HG03575 (cell line): ENCODE measurements around the gene CAB39.

Experiments
- ATAC-seq: cut with Tn5 transposase; IDR thresholded peaks from one replicate; pipeline ENCODE4 v1.9.1; 2021; ENCODE audit not compliant: unreplicated experiment, insufficient number of reproducible peaks, low FRiP score; ENCODE audit errors: extremely low read depth

Gene CAB39

GRCh38 chr2:230796280-230796862, 83.7 kb downstream of the CAB39 start:
- ATAC-seq: no peak

- ATAC-seq: no peak
These were observed 85.2 kb downstream of the CAB39 start for GRCh38 chr2:230797515-230798495.

DNA sequence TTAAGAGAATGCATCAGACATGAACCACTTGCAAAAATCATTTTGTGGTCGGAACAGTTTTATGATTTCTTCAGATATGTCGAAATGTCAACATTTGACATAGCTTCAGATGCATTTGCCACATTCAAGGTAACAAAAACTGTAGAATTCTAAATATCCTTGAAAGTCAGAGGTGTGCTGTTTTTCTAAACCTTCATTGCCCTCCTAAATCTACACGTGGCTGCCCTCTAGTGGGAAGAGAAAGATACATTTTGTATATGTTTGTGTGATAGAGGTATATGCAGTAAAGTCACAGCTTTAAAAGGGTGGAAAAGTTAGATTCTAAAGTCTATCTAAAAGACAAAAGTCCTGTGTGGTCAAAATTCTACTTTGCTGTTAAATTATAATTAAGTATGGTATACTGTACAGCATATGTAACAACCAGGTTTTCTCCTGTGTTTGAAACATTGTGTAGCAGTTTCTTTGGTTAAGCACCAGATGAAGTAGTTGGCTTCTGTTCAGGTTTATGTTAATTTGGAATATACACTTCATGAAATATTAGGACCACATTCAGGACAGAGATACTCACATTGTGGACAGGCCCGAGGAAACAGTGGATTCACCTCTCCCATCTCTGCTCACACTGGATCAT, 86.2 kb downstream of the CAB39 start:
- no peak for ATAC-seq

GRCh38 chr2:230805353-230806017, 92.8 kb downstream of the CAB39 start:
- no peak for ATAC-seq

- ATAC-seq: no peak
These were observed 95.1 kb downstream of the CAB39 start for GRCh38 chr2:230807729-230808128.

- no peak for ATAC-seq
These were observed 96.4 kb downstream of the CAB39 start for GRCh38 chr2:230809015-230809414.

GRCh38 chr2:230809677-230810251, 97.1 kb downstream of the CAB39 start:
- no peak for ATAC-seq

DNA sequence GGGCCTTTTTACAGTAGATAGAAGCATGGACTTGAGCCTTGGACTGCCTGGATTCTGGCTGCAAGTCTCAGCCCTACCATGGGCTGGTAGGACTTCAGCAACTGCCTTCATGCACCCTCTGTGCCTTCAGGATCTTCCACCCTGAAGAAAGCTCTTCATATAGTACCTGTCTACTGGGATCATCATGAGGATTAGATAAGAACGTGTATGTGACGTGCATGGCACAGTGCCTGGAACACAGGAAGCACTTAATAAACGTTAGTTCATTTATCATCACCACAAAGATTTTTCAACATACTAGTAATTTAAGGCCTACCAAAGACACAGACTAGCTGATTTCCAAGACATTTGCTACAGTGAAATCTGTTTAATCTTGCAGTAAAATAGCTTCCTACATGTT, 98.9 kb downstream of the CAB39 start:
- ATAC-seq: no peak

DNA sequence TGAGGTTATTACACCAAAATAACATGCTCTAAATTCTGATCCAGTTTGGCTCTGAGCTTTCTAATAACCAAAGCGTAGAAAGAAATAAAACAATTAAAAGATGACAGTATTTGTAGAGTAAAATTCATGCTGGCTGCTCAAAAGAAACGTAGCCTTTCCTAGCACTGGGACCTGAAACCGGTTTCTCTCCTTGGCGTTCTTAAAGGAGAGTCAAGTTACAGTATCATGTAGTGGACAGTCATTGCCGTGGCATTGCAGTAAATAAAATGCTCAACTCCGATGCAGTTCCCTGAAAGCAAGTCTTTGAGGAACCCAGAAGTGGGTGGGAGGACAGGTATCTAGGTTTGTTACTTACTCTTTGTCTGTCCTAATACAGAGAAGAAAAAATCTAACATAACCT, 99.4 kb downstream of the CAB39 start:
- no peak for ATAC-seq

DNA sequence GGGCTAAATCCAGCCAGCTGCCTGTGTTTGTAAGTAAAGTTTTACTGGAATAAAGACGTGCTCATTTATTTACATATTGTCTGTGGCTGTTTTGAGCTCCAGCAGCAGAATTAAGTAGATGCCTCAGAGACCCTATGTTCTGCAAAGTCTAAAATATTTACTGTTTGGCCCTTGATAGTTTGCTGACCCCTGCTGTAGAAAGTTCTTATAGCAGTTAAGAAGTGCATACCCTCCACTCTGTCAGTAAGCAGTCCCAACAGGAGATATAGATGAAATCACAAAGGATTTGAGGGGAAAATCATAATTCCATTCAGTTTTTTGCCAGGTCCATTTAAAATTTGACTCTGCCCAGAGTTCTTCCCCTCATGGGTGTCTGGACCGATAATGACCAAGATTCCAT, 102.0 kb downstream of the CAB39 start:
- no peak for ATAC-seq

DNA sequence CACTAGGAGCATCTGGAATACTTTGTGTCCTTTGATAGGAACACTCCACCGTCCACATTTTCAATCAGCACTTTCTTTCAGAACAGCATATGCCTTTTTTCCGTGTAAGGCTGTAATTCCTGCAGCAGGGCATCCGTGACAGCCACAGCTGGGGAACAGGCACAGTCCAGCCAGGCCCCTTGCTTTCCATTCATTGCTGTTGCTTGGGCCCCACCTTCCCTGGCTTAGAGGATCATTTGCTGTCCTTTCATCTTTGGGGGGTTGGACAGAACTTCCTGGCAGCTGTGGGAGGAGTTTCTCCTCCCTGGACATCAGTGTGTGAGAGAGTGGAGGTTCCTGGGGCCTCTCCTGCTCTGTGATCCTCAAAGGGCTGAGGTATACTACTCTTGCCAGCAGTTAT, 102.4 kb downstream of the CAB39 start:
- no peak for ATAC-seq

- ATAC-seq: no peak
These were observed 104.1 kb downstream of the CAB39 start for GRCh38 chr2:230816735-230817134.

- no peak for ATAC-seq
These were observed 106.8 kb downstream of the CAB39 start for GRCh38 chr2:230819433-230819832.

DNA sequence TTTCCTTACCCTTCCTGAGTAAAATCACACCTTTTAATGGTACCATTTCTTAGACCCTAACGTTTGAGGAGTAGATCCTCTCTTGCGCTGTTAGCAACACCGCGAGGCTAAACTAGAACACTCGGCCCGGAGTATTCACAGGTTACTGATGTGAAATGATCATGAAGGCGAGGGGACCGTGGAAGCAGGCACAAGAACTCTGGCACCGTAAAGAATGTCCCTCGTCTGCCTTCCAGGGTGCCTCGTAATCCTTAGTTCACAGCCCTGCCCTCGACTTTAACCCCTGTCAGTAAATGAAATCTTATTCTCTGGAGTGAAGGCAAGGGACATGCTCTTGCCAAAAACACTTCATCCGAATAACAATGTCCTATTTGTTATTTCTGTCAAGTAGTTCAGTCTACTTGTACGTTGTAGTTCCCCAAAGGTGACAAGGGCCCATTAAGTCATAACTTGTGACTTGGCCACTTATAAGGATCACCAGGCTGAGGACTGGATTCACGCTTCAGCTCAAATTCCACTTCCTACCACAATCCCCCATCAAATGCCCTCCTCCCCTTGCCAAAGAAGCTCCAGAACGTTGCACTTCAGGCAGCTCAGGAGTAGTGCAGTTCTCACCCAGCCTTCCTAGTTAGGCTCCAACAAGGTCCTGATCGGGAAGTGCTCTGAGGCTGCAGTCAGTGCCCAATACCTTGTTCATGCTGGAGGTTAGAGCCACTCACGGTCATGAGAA, 108.8 kb downstream of the CAB39 start:
- no peak for ATAC-seq

- no peak for ATAC-seq
These were observed 109.4 kb downstream of the CAB39 start for GRCh38 chr2:230821991-230822520.

DNA sequence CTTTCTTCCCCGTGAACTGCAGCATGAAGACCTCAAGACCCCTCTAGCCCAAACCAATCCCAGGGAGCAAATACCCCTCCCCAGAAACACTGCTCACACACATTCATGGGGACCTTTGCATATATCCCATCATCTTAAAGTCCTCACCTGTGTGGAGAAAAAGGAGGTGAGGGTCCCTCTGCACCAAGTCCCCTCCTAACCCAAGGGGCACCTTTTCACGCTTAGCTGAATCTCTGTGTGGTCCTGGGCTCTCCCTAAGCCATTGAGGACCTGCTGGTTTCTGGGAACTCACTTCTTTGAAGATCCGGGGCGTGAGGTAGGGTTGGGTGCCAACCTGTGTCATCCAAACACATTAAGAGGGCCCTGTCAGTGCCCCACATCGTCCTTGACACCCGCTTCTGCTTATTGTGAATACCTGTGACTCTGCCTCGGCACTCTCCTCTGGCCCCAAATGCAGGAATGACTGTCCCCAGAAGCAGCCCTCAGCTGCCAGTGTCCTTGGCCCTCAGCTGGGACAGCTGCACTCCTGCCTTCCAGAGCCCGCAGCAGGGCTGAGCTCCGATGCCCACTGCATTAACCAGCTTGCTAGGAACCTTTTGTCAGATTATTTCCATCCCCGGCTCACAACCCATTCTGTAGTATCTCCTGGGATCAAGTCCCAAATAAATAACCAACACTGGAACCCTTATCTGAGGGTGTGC, 110.8 kb downstream of the CAB39 start:
- ATAC-seq: no peak

DNA sequence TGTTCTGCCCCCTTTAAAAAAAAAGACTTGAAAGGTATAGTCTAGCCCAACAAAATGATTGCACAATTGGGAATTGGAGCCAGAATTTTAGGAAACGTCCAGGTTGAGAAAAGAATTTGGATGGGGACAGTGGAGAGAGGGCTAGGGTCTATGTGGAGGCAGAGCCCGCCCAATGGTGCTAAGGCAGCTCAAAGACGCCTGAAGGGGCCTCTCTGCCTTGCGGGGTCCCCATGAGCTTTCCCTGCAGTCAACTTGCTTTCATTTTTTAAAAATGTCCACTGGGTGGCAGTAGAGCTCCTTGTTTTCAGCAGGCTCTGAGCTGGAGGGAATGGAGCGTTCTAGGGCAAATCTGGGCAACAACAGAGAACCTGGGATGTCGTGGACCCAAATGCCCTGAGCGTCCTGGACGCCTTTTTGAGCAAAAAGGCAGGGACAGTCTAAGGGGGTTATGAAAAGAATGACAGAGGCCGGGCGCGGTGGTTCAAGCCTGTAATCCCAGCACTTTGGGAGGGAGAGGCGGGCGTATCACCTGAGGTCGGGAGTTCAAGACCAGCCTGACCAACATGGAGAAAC, 111.8 kb downstream of the CAB39 start:
- no peak for ATAC-seq
